HG03378 (cell line): Measurements from ENCODE around the gene TMEM108.

ENCODE experiments used
- ATAC-seq: cut with Tn5 transposase; IDR thresholded peaks from one replicate; pipeline ENCODE4 v1.9.1; 2021; ENCODE audit warnings: mild to moderate bottlenecking, moderate library complexity; ENCODE audit not compliant: unreplicated experiment

Gene TMEM108

DNA sequence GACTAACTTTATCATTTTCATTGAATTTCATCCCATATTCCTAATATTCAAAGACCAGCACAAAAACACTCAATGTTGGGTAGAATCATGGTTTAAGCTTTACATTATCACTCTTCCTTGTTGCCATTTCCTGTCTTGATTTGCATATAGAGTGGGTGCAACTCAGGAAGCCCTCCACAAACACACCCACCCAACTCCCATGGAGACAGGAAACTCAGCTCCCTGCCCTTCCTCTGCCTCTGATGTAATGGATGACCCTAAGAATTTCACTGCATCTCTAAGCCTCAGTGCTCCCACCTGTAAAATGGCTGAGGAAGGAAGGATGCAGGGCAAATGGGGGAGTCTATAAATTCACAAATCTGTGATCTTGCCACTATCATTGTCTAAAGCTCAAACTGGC, 263.5 kb downstream of the TMEM108 start:
- ATAC-seq: no peak

DNA sequence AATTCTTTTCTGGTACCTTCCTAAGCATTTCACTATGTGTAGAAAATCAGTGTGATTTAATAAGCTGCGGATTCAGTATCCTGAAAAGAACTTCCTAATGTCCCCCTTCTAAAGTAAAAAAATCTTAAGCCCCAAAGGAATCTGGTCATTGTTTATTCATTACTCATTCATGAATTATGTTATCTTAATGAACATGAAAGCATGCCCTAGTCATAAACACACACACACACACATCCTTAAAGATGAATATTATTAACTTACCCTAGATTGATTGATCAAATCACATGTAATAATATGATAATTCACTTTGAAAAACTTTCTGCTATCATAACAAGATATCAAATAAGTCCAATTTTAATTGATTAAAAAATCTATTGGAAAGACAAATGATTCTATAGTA, 265.2 kb downstream of the TMEM108 start:
- no peak for ATAC-seq

DNA sequence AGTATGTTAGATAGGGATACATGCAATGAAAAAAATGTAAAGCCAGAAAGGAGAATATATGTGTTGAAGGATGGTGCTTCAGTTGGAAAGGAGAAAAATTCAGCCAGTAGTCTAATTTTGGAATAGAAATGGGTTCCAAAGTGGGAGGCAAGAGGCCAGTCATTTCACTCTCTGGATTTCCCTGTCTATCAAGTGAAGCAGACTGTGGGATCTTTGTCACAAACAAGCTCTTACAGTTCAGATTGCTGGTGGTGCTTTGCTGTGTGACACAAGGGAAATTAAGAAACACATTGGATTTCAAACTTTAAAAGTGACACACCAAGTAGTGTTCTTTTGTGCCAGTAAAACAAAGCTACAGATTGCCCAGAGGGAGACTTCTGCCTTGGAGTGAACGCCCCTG, 279.7 kb downstream of the TMEM108 start:
- no peak for ATAC-seq

DNA sequence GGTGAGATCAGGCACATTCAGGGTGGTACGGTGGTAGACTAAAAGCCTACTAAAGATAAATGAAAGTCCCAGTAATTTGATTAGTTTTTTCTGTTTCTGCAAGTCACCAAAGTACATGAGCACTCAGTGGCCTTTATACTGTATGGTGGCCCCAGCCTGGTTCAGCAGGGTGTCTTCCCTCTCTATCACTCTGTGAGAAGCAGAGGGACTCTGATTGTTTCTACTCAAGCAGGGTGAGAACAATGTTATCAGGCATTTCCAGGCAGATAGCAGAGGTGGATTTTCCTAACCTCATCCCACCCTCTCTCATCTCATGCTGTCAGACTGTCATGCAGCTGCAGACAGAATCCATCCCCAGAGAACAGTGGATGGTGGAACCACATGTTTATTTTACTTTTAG, 290.2 kb downstream of the TMEM108 start:
- ATAC-seq: no peak

DNA sequence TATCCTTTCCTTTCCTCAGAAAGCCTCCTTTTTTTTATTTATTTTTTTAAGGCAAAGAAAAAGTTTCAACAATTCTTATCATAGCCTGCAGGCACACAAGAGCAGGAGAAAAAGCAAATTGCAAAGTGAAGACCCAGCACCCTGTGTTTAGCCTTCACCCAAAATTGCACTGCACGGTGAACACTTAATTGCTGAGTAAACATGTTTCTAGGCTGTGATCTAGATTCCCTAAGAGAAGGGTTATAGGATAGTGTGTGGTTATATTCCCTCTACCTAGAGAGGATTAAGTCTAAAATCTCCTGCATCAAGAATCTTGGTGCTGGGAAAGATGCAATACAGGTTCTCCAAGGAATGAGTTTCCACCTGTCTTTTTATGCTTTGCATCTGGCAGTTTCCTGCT, 291.4 kb downstream of the TMEM108 start:
- no peak for ATAC-seq

DNA sequence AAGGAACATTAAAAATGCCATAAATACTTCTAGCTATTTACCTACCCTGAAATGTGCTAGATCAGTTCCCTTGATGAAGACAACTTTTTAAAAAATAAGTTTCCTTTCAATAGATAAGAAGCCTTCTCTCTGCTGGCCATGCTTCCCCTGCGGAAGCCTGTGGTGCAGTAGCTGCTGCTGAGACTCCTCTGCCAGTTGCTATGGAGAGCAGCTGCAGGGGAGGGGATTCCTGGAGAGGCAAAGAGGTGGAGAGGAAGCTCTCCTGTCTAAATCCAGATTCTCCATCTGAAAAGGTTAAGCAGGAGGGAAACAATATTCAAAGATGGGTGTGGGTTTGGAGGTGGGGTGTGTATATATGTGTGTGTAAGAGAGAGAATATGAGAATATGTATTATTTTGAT, 291.9 kb downstream of the TMEM108 start:
- no peak for ATAC-seq

DNA sequence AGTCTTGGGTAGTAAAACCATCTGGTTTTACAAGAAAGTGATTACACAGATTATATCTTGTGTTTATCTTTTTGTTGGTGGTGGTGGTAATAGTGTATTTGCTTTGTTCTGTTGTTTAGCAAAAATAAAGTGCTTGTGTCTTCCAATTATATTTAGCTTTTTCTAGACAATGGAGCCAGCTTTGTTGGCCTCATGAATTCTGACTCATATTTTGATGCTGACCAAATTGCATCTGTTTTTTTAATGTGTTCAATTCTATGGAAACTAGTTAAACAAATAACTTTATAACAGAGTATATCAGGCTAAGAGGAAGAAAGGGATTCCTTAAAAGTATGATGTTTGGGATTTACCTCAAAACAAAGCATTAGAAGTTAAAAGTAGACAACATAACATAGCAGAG, 292.3 kb downstream of the TMEM108 start:
- ATAC-seq: no peak

DNA sequence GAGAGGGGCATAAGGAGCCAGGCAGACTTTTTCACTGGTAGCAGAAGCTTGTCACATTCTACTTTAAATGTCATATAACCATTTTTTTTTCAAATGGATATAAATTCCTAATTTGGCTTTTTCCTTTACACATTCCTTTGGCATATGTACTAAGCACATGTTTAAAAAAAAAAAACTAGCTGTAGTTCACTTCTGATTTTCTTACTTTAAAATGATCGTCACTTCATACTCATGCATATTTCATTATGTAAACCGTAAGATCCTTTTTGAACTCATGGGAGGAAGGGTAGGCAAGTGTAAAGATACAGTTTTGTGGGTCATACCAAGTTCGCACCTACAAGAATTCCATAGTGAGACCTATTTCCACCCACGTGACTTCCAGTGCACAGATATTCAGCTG, 316.5 kb downstream of the TMEM108 start:
- ATAC-seq: no peak

DNA sequence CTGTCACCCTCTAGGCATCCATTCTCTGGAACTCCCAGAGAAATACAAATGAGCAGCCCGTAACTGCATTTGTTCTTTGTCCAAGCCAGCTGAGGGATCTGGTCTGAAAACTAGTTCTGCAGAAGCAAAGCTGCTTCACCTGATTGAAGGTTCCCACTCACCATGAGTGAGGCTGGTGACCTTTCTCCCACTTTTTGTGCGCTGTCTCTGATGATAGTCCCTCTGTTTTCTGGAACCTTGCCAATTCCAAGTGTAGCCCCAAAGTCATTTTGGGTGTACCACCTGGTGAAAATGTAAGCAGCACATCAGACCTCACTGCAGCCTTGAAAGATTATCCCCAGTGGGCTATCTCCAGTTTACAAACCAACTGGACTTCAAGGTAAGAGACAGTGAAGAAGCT, 322.3 kb downstream of the TMEM108 start:
- ATAC-seq: no peak

DNA sequence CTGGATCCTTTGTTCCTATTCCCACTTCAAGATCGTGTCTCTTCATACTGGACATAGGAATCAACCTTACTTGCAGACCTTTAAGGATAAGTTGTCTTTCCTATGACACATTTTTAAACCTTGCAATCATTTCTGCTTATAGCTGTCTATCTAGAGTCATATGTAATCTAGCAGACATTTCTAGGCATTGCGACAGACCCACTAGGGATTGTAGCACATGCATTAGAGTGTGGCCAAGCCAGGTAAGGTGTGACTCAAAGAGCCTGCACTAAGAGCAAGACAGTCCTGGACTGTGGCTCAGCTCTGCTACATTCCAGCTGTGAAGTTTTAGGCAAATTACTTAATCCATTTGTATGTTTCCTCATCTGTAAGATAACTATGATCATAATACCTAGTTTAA, 322.8 kb downstream of the TMEM108 start:
- no peak for ATAC-seq

DNA sequence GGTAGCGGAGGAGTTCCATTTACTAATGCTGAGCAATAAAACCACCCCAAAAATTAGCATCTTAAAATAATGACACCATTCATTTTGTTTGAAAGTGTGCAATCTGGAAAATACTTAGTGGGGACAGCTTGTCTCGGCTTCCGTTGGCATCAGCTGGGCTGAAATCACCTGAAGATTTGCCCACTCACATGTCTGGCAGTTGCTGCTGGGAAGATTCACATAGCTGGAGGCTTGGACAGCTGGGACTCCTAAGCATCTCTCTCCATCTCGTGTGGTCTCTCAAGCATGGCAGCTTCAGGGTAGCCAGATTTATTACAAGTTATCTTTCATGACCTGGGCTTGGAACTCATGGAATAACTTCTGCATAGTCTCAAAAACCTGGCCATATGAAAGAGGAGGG, 323.2 kb downstream of the TMEM108 start:
- no peak for ATAC-seq

DNA sequence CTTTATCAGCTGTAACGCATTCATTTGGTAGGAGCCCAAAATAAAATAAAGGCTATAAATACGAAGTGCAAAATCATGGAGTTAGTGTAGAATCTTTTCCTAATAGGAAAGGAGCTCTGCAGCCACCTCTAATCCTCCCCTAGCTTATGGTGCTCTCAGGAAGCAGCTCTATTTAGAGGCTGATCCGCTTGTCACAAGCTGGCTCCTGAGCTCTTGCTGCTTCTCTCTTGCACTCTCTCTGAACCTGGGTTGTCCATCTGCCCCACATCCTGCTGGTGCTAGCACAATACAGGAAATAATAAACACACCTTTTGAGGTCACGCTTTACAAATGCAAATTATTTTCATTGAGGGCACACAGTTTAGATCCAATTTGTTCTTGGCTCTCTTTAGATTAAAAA, 324.3 kb downstream of the TMEM108 start:
- no peak for ATAC-seq

DNA sequence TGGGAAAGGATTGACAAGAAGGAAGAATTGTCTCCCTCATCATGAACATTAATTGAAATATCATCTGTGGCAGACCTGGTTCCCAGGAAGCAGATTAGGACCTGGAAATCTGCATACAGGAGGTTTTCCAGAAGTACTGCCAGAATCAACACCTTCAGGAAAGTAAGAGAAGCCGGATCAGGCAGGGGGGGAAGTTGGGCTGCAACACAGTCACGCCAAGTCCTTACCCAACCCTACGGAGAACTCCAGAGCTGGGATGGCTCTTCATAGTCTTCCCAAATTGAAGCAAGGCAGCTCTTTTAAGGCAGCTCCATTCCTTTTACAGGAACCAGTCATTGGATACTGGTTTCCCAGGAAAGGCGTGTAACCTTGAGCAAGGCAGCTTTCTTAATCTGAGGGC, 326.5 kb downstream of the TMEM108 start:
- ATAC-seq: no peak

DNA sequence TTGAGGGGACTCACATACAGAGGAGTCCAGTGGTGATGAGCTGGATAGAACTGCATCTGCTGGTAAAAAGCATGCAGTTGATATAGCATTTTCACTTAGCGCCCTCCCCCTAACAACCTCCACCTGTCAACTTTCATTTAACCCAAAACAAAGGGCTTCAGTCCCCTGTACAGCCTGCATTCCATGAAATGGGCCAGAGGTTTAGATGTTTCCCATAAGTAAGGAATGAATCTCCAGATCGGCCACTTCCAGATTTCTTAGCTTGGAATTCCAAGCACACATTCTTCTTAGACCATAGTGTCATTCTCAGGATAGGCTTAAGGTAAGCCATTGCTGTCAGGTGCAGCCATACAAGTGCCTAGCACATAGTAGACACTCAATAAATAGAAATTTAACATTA, 328.7 kb downstream of the TMEM108 start:
- ATAC-seq: no peak

DNA sequence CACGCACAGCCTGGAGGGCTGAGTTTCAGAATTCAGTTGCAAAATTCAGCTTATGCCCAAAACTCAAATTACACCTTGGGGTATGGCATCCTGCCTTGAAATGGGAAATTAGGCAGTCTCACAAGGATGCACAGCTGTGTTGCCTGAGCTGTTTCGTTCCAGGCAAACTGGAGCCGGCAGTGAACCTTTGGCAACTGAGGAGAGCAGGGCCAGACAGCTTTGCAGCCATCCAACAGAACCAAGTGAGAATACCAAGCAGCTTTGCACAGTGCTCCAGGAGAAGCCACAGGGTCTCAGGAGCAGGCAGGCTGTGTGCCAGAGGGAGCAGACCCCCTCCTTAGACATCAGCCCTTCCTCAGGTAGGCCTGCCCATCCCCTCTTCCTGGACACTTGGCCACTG, 329.2 kb downstream of the TMEM108 start:
- ATAC-seq: no peak

DNA sequence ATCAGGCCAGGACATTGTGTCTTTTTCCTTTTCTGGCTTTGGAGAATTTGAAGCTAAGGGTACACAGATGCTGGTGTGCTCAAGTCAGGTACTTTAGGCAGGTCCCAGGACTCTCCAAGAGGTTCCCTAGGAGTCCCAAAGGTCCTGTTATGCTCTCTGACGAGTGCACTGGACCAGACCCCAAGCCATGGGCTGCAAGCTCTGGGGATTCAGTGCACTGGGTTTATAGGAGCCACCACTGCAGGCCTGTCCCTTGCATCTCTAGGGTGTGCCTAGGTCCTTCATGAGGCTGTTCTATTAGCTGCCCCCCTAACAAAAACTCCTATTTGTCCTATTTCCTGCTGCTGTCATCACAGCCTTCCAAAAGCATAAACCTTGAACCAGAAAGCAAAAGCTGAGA, 329.8 kb downstream of the TMEM108 start:
- ATAC-seq: no peak

DNA sequence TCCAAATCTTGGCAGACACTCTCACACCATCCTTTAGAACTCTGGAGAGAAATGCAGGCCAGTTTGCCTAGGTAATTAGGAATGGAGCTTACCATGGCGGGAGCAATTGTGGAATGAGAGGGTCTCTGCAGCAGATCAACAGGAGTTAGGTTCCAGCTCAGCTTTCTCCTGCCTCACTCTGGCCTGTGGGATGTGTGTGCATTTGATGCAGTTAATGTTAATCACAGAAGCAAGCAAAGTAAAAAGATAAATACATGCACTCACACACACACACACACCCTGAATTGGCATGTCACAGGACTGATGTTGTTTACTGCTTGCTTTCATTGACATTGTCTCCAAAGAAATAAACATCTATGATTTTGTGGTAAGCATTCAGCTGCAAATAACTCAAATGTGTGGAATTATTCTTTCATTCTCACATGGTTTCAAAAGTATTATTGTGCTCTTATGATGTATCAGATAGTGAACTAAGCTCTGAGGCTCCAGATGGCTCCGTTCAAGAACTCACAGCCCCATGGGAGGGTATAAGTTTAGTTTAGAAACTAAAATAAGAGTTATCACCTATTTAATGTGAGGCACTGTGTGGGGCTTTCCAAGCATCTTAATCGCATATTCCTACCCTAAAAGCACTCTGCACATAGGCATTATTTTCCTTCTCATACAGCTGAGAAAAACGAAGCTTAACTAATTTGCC, 330.3 kb downstream of the TMEM108 start:
- no peak for ATAC-seq

DNA sequence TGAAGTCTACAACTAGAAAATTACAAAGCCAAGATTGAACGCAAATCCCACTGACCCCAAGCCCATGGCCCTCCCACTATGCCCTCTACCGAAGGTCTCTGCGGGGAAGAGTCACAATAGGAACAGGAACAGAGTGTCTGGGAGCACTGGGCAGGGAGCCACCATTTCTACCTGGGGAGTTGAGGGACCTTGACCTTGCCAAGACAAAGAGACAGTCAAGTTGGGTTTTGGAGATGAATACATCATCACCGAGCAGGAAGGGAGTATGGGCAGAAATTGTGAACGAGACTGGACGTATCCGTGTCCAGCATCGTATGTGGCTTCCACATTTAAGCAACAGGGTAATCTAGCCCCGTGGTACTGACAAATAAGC, 330.9 kb downstream of the TMEM108 start:
- ATAC-seq: no peak

DNA sequence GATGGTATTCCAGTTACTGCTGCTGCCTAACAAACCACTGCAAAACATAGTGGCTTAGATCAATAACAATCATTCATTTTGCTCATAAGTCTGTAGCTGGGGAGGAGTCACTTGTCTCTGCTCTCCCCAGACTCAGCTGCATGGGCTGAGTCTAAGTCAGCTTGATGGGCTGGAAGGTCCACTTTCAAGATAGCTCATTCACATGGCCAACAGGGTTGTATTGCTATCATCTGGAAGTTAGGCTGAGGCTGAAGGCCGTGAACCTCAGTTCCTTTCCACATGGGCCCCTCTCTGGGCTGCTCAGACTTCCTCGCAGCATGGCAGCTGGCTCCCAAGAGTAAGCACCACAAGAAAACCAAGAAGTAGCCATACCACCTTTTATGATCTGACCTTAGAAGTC, 333.0 kb downstream of the TMEM108 start:
- no peak for ATAC-seq

DNA sequence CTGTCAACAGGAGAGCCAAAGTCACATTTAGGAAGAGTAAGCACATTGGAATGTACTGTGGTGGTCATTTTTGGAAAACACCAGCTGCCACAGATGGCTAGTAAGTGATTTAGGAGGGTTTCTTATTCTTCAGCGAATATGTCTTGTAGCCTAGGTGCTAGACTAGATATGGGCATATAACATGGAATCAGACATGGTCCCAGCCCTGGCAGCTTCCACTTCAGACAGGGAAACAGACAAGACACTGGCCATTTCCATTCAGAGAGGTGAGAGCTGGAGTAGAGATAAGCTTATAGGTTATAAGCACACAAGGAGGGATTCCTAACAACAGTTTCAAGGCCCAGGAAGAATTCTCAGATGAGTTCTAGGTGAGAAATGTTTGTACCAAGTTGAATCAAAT, 333.5 kb downstream of the TMEM108 start:
- no peak for ATAC-seq

DNA sequence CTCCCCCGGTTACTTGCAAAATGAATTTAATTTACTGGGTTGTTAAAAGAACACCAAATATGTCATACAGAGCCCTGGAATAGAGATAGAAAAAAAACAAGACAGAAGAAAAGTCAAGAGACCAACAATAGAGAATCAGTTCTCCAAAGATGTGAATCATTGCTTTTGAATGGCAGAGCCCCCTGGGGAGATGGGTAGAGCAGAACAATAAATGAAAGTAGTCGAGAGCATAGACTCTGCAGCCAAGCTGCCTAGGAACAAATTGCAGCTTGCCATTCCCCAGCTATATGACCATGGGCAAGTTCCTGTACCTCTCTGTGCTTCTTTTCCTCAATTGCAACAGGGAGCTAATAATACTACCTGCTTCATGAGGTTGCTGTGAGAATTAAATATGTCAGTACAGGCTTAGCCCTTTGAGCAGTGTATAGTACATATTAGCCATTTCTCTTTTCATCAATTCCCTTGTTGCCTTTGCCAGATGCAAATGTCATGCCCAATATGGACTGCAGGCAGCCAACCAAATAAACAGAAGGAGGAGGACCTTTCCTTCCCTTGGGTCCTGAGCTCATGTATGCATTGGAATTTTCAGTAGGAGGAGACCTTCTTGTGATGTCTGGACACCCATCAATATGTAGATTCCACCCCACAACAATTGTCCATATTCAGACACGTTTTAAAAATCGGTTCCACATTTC, 336.7 kb downstream of the TMEM108 start:
- no peak for ATAC-seq

DNA sequence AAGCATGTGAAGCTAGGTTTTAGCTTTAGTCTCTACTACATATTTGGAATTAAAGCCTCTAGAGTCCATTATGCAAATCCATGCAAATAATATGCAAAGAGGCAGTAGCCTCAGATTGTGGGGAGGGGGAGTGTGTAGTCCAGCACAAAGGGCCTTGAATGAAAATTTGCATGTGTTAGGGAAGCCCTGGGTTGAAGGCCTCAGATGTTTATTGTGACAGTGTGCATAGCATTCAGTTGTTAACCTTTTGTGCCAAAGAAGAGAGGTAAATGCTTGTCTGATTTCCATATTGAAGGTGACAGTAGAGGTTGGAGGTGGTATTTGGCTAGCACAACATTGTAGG, 337.2 kb downstream of the TMEM108 start:
- no peak for ATAC-seq

DNA sequence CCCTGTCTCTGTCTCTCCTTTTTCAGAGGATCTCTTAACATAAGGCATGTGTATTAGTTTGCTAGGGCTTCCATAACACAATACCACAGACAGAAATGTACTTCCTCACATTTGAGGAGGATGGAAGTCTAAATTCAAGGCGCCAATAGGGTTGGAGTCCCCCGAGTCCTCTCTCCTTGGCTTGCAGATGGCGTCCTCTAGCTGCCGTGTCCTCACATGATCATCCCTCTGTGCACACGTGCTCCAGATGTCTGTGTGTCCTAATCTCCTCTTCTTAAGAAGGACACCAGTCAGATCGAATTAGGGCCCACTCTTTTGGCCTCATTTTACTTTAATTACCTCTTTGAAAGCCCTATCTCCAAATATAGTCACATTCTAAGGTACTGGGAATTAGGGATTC, 338.6 kb downstream of the TMEM108 start:
- no peak for ATAC-seq
